SJCRH30 (cell line): ENCODE results near the gene TACC2. TPM values are rescaled to one million over a fixed set of nuclear protein-coding genes. Genes with fewer than 3 reads are reported as not detected.
A peak's percentile ranks its signal among the peaks of the same experiment; 100 is the strongest.

Experiments used
- DNase-seq, 2 experiments: peaks; one replicate each; pipeline ENCODE4 v3.0.0-alpha.2; 2015 to 2020
- H3K27ac ChIP-seq: fragments of 250-450 bp; sonication (Bioruptor Pico); 2 replicates; pipeline ENCODE4 v1.5.1; 2020; ENCODE audit warnings: mild to moderate bottlenecking, moderate library complexity
- H3K27me3 ChIP-seq: fragments of 250-450 bp; sonication (Bioruptor Pico); 2 replicates; pipeline ENCODE4 v1.5.1; 2020; ENCODE audit warnings: mild to moderate bottlenecking, moderate library complexity
- H3K36me3 ChIP-seq: fragments of 250-450 bp; sonication (Bioruptor Pico); 2 replicates; pipeline ENCODE4 v1.5.1; 2020; ENCODE audit warnings: mild to moderate bottlenecking, moderate library complexity
- H3K4me1 ChIP-seq: fragments of 250-450 bp; sonication (Bioruptor Pico); 2 replicates; pipeline ENCODE4 v1.5.1; 2020; ENCODE audit warnings: mild to moderate bottlenecking, moderate library complexity
- H3K4me3 ChIP-seq: fragments of 250-450 bp; sonication (Bioruptor Pico); 2 replicates; pipeline ENCODE4 v1.5.1; 2020; ENCODE audit warnings: mild to moderate bottlenecking, moderate library complexity
- H3K9me3 ChIP-seq: fragments of 250-450 bp; sonication (Bioruptor Pico); replicated peaks from 2 replicates; pipeline ENCODE4 v1.5.1; 2020; ENCODE audit warnings: mild to moderate bottlenecking, moderate library complexity
- total RNA-seq: library from RNA; depleted of rRNA; stranded (reverse); fragments of >200 nt; shearing (Covaris generic); gene quantifications from 2 replicates; pipeline ENCODE4 v1.2.3, GENCODE V29; 2014

The TACC2 gene
- total RNA-seq, 1 experiment from 2014 or later = 30.5 TPM

DNA sequence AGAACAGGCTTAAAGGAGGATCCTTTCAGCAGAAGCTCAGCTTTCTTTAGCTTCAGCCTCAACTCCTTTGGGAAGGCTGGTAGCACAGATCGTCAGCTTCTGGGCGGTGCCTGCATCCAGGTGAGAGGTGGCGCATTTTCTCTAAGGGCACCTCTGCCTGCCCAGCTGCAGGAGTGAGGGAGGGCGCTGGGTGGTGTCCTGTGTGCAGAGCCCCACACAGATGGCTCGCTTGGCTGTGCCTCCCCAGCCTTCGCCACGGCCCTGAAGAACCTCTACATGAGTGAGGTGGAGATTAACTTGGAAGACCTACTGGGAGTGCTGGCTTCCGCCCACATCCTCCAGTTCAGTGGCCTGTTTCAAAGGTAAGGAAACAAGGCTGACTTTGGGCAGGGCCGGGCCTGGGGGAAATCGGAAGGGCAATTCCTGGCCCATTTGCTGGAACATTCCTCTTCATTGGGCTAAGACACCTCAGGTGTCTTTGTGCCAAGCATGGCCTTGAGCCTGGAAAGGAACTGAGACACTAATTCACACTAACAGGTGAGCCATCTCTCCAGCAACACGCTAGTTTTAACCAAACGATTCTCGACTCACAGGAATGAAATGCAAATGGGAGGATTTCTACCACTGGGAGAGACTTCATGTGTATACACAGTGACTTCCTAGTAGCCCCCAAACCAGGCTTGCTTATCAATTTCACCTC lies 302.0 kb downstream of the TACC2 start:
- H3K4me1 ChIP-seq = peaks cover 28% of the 10 kb centered on the region
- H3K36me3 ChIP-seq = no peaks in the 10 kb centered on the region
- no peak overlapping the region for H3K27ac ChIP-seq
- no peak overlapping the region for H3K4me3 ChIP-seq
- no peak for DNase-seq
- no peaks in the 10 kb centered on the region for H3K27me3 ChIP-seq
- no peaks in the 10 kb centered on the region for H3K9me3 ChIP-seq

- peaks cover 20% of the 10 kb centered on the region for H3K4me1 ChIP-seq
- H3K27me3 ChIP-seq = no peaks in the 10 kb centered on the region
- no peak for DNase-seq
- no peaks in the 10 kb centered on the region for H3K36me3 ChIP-seq
- H3K9me3 ChIP-seq = no peaks in the 10 kb centered on the region
- H3K4me3 ChIP-seq = no peak overlapping the region
- no peak overlapping the region for H3K27ac ChIP-seq
Observed at GRCh38 chr10:122291739-122292138, 302.8 kb downstream of the TACC2 start.

DNA sequence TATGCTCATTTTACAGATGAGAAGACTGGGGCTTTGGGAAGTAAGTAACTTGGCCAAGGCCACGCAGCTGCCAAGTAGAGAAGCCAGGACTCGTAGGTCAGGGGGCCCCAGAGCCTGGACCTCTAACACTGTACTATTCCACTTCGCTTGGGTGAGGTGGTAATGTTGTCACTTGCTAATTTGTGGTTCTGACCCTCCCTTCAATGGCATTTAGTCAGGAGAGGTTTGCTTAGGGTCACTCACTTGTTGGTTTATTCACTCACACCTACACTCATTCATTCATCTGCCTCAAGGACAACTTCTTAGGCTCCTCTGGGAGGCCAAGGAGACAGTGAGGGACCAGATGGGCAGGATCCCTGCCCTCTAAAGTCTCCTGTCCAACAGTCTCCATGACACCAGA lies 303.4 kb downstream of the TACC2 start:
- H3K4me1 ChIP-seq = peaks cover 14% of the 10 kb centered on the region
- no peaks in the 10 kb centered on the region for H3K27me3 ChIP-seq
- no peaks in the 10 kb centered on the region for H3K9me3 ChIP-seq
- no peaks in the 10 kb centered on the region for H3K36me3 ChIP-seq
- no peak overlapping the region for H3K4me3 ChIP-seq
- DNase-seq = no peak
- no peak overlapping the region for H3K27ac ChIP-seq

- Histone ChIP-seq H3K4me1 (0 out of 2 replicates have a peak, but pooled peaks cover 5% of the 10 kb centered on the region), H3K27me3 (no peaks in the 10 kb centered on the region), H3K9me3 (no peaks in the 10 kb centered on the region), H3K4me3 (no peak overlapping the region), H3K27ac (no peak overlapping the region), H3K36me3 (no peaks in the 10 kb centered on the region)
- DNase-seq = no peak
Observed at GRCh38 chr10:122293156-122293960, 304.4 kb downstream of the TACC2 start.

DNA sequence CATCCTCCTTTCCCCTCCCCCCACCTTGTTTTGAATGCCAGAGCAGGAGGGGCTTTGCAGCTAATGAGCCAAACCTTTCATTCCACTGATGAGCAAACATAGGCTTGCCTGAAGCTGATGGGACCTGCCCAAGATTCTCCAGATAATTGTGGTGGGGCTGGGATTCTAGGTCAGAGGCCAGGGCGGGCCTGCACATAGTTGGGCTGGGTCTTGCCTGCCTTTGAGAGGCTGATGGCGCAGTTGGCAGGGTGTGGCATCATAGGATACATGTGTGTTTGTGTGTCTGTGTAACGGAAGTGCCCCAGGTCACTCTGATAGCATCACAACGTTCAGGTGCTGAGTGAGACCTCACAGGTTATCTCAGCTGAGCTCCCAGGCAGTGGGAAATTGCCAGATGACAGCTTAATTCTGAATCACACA lies 305.0 kb downstream of the TACC2 start:
- H3K4me1 ChIP-seq = 0 out of 2 replicates have a peak, but pooled peaks cover 5% of the 10 kb centered on the region
- no peak for DNase-seq
- no peaks in the 10 kb centered on the region for H3K36me3 ChIP-seq
- no peak overlapping the region for H3K4me3 ChIP-seq
- no peak overlapping the region for H3K27ac ChIP-seq
- no peaks in the 10 kb centered on the region for H3K9me3 ChIP-seq
- H3K27me3 ChIP-seq = no peaks in the 10 kb centered on the region

- no peak overlapping the region for H3K27ac ChIP-seq
- no peaks in the 10 kb centered on the region for H3K9me3 ChIP-seq
- no peaks in the 10 kb centered on the region for H3K27me3 ChIP-seq
- H3K4me1 ChIP-seq = 0 out of 2 replicates have a peak, but pooled peaks cover 5% of the 10 kb centered on the region
- no peak overlapping the region for H3K4me3 ChIP-seq
- no peak for DNase-seq
- H3K36me3 ChIP-seq = no peaks in the 10 kb centered on the region
Observed at GRCh38 chr10:122294511-122295450, 305.8 kb downstream of the TACC2 start.

DNA sequence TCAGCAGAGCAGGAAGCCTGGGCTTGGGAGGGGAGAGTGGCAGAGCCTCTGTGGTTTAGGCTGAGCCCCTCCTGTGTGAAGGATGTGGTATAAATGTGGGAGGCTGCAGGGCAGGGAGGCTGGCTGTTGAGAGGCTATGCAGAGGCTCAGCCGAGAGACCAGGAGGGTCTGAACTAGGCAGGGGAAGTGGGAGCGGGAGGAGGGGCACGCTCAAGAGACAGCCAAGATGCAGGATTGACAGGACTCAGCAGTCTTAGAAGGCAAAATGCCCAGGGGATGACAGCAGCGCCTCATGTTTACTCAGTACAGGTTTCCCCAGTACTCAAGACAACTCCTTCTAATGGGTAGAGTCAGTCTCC lies 306.5 kb downstream of the TACC2 start:
- Histone ChIP-seq H3K4me1 (0 out of 2 replicates have a peak, but pooled peaks cover 5% of the 10 kb centered on the region), H3K36me3 (no peaks in the 10 kb centered on the region), H3K27ac (no peak overlapping the region), H3K27me3 (no peaks in the 10 kb centered on the region), H3K4me3 (no peak overlapping the region), H3K9me3 (no peaks in the 10 kb centered on the region)
- no peak for DNase-seq

DNA sequence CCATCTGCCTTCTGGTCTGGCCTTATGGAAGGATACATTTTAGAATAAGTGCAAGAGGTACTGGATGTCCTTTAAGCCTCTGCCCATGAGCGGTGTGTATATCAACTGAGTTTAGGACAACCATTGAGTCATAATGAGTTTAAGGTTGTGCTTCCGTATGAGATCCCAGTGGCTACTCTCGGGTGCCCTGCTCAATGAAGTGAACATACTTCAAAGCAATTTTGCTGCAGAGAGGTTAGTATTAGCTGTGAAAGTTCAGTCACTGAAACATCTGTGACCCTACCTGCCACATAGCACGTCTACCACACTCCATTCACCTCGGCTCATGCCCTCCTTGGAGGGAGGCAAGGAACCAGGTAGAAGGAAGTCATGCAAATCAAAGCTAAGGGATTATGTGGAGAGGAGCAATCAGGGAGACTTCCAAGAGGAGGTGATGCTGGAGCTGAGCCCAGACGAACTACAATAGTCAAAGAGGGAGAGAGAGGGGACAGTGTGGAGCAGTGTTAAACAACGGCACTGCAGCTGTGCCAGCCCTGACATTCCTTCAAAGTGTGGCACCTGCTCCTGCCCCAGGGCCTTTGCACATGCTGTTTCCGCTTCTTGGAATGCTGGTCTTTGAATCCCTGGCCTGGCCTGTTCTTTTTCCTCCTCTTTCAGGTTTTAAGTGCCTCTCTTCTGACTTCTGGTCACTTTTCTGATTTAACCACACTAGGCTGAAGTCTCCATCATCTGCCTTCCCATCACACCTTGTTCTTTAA lies 307.6 kb downstream of the TACC2 start:
- H3K4me1 ChIP-seq = 0 out of 2 replicates have a peak, but pooled peaks cover 5% of the 10 kb centered on the region
- H3K27ac ChIP-seq = no peak overlapping the region
- H3K4me3 ChIP-seq = no peak overlapping the region
- H3K27me3 ChIP-seq = no peaks in the 10 kb centered on the region
- no peak for DNase-seq
- H3K36me3 ChIP-seq = no peaks in the 10 kb centered on the region
- H3K9me3 ChIP-seq = no peaks in the 10 kb centered on the region

DNA sequence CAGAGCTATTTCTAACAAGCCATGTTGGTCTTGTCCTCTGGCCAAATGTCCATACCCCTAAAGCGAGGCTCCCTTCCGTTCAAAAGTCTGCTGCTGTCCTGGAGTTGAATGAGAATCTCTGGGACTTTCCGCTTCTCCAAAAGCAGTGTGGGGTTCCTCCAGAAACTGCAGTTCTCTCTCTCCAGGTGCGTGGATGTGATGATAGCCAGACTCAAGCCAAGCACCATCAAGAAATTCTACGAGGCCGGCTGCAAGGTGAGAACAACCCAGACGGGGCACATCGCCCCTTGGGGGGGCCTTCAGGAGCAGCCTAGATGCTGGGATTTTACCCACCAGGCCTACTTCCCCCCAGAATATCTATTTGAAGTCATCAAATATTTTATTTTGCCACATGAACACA lies 308.6 kb downstream of the TACC2 start:
- no peak for DNase-seq
- Histone ChIP-seq H3K27me3 (no peaks in the 10 kb centered on the region), H3K4me1 (peaks cover 5% of the 10 kb centered on the region; the same call in 1 of the 2 replicates), H3K36me3 (no peaks in the 10 kb centered on the region), H3K9me3 (no peaks in the 10 kb centered on the region), H3K4me3 (no peak overlapping the region), H3K27ac (no peak overlapping the region)

GRCh38 chr10:122298206-122298597 lies 309.2 kb downstream of the TACC2 start:
- no peak for DNase-seq

GRCh38 chr10:122298598-122299301 lies 309.8 kb downstream of the TACC2 start:
- H3K4me3 ChIP-seq = no peak overlapping the region
- H3K9me3 ChIP-seq = no peaks in the 10 kb centered on the region
- H3K4me1 ChIP-seq = peaks cover 2% of the 10 kb centered on the region; the same call in 1 of the 2 replicates
- DNase-seq = peak; percentile 68 to 91
- no peaks in the 10 kb centered on the region for H3K27me3 ChIP-seq
- no peaks in the 10 kb centered on the region for H3K36me3 ChIP-seq
- H3K27ac ChIP-seq = no peak overlapping the region

More at GRCh38 chr10:122298206-122298597, 309.2 kb downstream of the TACC2 start:
- no peak overlapping the region for H3K4me3 ChIP-seq
- H3K36me3 ChIP-seq = no peaks in the 10 kb centered on the region
- peaks cover 3% of the 10 kb centered on the region; the same call in 1 of the 2 replicates for H3K4me1 ChIP-seq
- H3K9me3 ChIP-seq = no peaks in the 10 kb centered on the region
- no peak overlapping the region for H3K27ac ChIP-seq
- H3K27me3 ChIP-seq = no peaks in the 10 kb centered on the region

DNA sequence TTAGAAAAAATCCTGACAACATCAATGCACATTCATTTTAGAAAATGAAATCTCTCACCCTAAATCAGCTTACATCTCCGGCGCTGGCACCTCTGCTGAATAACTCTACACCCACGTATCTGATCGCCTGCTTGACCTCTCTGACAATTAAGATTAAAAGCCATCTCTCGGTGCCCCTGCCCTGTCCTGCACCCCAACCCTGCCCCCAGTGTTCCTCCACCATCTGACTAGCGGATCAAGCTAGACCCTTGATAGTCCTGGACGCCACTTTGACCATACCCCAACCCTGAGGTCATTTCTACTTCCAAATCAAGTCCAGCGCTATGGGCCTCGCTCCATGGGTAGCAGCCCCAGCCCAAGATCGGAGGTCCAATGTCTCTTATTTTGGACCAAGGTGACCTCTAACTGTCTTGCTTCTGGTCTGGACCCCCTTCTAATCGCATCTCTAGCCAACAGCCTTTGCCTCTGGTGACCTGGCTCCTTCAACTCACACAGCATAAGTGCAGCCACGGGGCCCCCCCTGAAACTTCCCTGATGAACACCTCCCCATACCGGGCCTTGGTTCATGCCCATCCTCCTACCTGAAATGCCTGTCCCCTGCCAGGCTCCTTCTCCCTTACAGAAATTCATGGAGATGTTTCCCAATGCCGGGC lies 310.6 kb downstream of the TACC2 start:
- no peak for DNase-seq
- Histone ChIP-seq H3K4me3 (no peak overlapping the region), H3K27me3 (no peaks in the 10 kb centered on the region)

More for the DNA sequence above, 310.6 kb downstream of the TACC2 start:
- no peaks in the 10 kb centered on the region; the same call in 1 of the 2 replicates for H3K4me1 ChIP-seq
- H3K9me3 ChIP-seq = no peaks in the 10 kb centered on the region
- H3K36me3 ChIP-seq = no peaks in the 10 kb centered on the region
- no peak overlapping the region for H3K27ac ChIP-seq
